GM21360 (cell line): ENCODE data around the gene GRIK1.
A peak's percentile ranks its signal among the peaks of the same experiment; 100 is the strongest.

Source experiments
- ATAC-seq: cut with Tn5 transposase; IDR thresholded peaks from one replicate; pipeline ENCODE4 v1.9.1; 2021; ENCODE audit warnings: mild to moderate bottlenecking, moderate library complexity; ENCODE audit not compliant: unreplicated experiment

Gene GRIK1

DNA sequence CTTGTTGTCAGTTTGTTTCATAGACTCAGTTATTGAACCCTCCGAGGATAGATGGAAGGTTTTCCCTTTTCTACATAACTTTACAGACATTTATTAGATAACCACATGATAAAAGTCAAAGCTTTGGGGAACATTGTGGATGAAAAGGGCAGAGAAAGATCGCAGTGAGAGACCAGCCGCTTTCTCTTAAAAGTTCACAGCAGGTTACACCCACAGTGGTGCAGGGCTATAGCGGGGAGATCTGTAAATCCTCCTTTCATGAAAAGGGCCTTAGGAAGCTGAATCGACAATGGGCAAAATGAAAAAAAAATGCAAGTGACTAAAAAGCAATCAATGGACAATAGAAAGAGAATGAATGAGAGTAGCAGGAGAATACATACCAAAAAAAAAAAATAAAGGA lies 218.6 kb downstream of the GRIK1 start:
- no peak for ATAC-seq

DNA sequence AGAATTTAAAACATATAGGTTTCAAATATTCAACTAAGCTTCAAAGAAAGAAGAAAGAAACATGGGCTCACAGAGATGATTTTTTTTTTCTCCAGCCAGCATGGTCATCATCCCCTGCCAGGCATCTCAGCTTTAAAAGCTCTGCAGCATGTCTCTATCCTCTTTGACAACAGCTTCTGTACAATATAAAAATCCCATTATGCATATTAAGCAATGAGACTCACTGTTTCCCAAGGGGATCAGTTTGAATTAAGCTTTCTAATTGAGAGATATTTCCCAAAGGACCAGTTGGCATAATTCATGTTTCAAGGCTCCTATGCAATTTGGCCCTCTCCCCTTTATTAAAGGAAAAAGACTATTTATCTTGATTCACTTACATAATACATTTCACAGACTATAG lies 220.3 kb downstream of the GRIK1 start:
- ATAC-seq: no peak

DNA sequence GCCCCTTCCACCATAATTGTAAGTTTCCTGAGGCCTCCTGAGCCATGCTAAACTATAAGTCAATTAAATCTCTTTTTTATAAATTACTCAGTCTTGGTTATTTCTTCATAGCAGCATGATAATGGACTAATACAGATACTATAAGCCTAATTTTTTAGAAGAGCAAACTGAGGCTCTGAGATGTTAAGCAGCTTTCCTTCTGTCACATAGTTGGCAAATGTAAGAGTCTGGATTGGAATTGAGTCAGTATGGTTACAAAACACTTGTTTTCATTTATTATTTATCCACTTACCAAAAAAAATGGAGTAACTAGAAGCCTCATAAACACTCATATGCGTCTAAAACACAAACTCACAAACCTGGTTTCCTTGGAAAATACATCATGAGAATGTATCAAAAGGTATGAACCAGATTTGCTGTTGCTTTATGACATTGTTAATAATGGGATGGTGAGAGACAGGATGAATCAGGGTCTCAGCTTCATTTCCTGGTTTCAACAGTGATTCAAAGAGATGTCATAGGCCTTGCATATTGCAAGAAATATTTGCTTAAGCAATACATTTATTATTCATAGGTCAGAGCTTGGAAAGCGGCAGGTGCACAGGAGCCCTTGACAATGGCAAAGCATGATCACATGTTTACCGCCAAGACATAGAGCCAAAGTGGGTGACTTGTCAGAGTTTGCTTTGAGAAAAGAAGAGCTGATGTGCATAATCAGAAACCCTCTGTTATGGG lies 221.5 kb downstream of the GRIK1 start:
- ATAC-seq: no peak

DNA sequence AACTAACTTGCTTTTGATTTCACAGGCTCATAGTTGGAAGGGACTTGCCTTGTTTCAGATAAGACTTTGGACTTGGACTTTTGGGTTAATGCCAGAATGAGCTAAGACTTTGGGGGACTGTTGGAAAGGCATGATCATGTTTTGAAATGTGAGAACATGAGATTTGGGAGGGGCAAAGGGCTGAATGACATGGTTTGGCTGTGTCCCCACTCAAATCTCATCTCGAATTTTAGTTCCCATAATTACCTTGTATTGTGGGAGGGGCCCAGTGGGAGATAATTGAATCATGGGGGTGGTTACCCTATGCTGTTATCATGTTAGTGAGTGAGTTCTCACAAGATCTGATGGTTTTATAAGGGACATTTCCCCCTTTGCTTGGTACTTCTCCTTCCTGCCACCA lies 222.1 kb downstream of the GRIK1 start:
- ATAC-seq: no peak

DNA sequence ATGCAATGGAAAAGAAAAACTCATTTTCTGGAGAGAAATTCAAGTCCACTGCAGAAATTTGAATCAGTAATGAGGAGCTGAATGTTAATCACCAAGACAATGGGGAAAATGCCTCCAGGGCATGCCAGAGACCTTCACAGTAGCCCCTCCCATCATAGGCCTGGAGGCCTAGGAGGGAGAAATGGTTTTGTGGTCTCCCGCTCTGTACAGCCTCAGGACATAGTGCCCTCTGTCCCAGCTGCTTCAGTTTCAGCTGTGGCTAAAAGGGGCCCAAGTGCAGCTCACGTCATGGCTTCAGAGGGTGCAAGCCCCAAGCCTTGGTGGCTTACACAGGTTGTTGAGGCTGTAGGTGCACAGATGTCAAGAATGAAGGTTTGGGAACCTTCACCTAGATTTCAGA lies 223.0 kb downstream of the GRIK1 start:
- ATAC-seq: no peak

DNA sequence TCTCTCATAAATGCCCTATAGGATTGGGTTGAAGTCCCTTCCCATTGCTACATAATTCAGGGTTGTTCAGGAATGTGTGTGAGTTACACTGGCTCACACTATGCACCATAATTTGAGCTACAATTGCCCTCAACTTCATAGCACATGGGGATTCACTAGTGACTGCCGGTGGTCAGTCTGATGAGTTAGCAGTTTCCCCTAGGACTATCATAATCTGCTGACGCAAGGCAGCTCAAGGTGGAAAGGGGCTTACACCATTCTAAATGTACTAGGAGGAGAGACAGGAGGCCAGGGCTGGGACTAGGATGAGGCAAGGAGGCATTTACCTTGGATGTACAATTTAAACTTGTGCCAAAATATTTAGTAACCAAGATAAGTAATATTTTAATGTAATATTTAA lies 224.7 kb downstream of the GRIK1 start:
- no peak for ATAC-seq

DNA sequence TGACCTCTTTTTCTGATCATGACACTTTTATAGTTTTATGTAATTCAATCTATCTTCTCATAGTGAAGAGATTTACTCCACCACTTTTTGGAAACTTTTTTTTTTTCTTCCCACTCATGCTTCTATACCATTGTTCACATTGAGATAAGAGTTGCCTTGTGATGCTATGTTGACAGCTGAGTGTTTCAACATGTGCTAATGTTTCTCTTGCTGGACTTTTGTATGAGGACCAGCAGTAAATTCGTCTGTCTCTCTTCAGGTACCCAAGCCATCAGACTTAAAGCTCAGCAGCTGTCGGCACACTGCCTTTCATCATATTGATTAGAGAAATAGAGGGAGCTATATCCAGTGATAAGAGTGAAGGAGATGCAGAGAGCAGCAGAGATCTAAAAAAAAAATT lies 227.0 kb downstream of the GRIK1 start:
- no peak for ATAC-seq

DNA sequence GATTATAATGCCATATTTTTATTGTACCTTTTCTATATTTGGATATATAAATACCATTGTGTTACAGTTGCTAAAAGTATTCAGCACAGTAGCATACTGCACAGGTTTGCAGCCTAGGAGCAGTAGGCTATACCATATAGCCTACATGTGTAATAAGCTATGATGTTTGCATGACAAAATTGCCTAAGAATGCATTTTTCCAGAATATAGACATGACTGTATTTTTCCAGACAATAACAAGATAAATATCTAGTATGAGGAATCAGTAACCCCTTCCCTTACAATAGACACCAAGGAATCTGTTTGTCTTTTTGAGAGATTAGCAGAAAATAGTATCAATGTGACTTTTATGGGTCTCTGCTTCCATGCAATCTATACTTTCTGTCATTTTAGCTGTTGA lies 228.6 kb downstream of the GRIK1 start:
- no peak for ATAC-seq

DNA sequence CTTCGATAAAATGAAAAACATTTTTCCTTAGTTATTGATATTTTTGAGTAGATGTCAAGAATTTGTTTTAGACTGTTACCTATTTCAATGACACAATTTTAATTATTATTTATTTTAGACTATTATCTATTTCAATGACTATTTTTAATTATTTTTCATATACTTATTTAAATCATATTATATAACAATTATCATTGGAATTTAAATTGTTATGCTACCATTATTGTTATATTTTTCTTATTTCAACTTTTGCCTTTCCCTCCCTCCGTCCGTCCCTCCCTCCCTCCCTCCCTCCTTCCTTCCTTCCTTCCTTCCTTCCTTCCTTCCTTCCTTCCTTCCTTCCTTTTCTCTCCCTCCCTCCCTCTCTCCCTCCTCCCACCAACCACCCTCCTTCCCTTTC lies 229.3 kb downstream of the GRIK1 start:
- ATAC-seq: no peak

DNA sequence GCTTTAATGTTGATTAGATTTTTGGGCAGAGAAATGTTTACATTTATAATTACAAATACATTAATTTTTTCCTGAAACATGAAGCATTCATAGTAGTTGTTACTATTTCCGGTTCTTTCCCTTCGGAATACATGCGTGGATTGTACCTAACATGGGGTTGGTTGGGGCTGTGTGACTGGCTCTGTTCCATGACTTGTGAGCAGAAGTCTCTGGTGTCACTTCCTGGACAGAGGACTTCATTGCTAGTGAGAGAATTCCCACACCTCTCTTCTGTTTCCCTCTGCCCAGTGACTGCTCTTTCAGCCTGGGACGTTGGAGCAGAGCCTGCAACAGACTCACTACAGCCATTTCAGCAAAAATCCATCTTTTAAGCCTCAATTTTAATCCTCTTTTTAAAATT lies 231.4 kb downstream of the GRIK1 start:
- ATAC-seq: no peak

DNA sequence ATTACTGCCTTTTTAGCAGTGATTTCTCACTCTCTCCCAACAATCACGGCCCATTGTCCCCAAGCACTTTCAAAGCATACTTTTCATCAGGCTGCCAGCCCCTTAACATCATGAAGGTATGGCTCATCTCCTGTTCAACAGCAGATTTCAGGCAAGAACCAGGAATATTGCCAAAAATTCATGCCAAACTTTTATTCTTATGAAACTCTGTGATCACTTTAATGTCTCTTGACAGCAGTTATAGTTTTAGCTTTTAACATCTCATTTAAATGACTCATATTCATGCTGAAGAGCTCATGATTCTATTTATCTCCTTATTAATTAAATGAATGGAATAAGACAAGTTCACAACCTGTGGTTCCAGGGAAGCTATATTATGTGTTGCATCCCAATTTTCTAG lies 235.1 kb downstream of the GRIK1 start:
- no peak for ATAC-seq

DNA sequence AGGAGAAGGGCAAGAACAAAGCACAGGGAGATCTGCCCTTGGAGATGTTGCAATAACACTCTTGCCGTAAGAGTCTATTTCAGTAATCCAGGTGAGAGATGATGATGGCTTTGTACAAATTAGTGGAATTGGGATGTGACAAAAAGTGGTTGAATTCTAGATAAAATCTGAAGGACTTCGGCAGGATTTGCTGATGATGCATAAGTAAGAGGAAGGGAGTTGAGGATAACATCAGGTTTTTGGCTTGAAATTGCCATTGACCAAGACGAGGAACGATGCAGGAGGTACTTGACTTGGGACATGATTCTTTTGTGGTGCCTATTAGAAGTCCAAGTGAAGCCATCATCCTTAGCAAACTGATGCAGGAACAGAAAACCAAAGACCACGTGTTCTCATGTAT lies 238.1 kb downstream of the GRIK1 start:
- ATAC-seq: no peak

DNA sequence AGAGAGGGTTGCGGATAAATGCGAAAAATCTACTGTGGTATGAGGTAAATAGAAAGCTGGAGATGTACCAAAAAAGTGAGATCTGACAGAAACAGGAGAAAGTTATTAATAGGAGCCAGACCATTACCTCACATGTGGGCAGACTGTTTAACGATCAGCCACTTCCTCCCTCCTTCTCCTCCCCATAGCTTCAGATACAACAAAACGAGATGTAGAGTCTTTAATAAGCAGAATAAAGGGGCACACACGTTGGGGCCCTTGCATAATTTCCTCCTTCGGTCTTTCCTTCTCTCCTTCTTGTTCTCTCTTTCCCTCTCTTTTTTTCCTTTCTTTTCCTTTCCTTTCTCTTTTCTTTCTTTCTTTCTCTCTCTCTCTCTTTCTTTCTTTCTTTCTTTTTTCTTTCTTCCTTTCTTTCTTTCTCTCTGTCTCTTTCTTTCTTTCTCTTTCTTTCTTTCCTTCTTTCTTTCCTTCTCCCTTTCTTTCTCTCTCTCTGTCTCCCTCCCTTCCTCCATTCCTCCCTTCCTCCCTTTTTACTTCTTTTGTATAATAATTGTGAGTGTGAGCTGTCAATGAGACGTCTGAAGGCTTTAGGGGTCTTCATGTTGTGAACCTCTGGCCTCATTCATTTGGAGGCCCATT lies 242.1 kb downstream of the GRIK1 start:
- peak; percentile 92 for ATAC-seq

DNA sequence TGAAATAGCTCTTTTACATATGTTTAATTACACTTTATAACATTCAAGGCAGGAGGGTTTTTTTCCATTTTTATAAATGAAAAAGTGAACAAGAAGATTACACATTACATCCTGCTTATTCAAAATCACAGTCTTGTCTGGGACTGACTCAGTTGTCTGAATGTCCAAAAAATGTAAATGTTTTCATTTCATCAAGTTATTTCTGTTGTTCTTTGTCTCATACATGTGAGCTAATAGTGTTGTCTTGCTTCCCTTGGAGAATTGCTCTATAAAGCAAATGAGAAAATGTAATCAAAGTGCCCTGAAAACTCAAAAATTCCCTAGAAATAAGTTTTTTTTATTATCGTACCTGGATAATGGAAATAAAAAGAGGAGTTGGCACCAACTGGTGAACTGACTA lies 242.9 kb downstream of the GRIK1 start:
- ATAC-seq: no peak

DNA sequence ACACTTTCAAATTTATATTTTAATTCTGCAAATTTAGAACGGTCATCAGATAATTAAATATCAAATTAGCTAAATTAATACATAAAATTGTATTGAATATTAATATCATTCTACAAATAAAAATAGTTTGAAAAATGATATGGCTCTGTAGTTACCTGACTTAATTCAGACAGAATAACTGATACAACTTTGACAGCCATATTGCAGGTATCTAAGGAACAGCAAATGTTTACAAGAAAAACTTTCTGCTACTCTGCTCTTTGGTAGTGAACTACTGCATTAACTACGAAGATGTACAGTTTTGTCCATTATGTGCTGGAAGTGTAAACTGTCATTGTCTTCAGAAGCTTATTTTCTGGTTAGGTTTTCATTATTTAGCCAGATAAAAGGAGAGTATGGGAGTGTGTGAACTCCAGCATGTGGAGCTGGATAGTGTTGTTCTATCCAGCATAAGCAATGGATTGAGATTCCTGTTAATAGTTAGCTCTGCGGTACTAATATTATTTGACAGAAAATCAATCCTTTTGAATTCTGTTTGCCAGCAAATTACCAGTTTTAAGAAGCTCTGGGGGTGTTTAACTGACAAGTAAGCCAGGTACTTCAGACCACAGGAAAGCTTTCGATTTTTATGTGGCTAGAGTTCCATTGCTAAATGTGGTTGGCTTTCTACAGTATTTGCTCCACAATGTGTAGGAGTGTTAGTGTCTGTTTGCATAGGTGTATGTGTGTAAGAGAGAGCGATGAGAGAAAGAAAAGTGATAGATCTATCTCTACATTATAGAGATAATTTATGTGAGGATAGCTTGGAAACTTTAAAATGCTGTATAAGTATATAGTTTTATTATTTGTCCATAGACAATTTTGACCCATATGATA lies 247.9 kb downstream of the GRIK1 start:
- no peak for ATAC-seq

DNA sequence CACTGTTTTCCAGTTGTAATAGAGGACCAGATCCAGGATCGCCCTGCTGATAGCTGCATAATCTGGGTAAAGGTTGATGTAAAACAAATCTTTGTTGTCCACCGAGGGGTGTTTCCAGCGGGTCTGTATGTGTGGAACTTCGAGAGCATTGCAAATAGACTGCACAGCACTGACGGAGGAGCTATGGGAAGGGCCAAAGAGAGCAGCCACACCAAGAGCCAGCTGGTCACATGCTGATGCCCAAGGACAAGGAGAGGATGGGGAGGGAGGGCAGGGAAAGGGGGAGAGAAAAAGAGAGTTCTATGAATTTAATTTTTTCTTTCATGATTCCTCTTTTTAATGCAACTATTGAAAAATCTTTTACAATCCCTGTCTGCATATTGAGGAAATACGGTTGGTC lies 250.0 kb downstream of the GRIK1 start:
- no peak for ATAC-seq

DNA sequence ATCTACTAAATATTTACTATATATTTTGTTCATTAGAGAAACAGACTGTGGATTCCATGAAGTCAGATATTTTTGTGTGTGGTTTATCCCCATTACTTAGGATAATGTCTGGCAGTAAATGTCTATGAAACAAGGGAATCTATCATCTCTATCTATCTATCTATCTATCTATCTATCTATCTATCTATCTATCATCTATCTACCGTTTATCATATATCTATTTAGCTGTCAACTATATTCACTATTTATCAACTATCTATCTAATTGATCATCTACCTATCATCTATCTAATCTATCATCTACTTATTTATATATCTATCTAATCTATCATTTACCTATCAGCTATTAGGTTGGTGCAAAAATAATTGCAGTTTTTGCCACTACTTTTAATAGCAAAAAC lies 255.7 kb downstream of the GRIK1 start:
- no peak for ATAC-seq

DNA sequence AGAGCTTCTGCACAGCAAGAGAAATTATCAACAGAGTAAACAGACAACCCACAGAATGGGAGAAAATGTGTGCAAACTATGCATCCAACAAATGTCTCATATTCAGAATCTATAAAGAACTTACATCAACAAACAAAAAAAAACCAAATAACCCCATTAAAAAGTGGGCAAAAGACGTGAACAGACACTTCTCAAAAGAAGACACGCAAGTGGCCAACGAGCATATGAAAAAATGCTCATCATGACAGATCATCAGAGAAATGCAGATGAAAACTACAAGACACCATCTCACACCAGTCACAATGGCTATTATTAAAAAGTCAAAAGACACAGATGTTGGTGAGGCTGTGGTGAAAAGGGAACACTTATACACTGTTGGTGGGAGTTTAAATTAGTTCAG lies 257.0 kb downstream of the GRIK1 start:
- ATAC-seq: no peak

DNA sequence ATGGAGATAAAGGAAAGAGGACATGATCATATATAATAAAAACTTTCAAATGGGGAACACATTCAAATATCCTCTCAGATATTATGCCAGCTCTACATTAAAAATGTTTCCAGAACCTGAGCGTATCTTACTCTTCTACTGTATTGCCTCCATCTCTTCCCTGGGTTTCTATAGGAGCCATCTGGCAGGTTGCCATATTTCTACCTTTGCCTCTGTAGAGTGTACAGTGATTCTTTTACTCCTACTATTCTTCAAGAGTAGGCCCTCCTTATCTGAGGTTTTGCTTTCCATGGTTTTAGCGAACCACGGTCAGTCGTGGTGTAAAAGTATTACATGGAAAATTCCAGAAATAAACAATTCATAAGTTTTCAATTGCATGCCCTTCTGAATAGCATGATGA lies 259.5 kb downstream of the GRIK1 start:
- no peak for ATAC-seq

DNA sequence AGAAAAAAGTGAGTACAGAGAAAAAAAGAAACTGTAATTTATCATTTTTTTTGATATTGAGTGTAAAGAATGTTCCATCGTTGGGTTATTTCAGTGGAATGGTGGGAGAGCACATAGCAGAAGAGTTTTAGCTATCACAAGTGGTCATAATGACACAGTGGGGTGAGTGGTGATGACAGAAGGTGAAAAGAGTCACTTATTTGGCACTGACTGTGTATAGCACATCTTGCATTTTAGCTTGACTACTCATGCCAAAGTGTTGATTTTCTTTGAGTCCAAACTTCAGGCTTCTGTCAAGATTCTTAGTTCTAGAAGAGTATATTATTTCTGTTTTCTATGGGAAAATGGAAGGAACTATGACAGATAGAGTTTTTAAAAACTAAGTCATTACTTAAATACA lies 261.2 kb downstream of the GRIK1 start:
- ATAC-seq: no peak

DNA sequence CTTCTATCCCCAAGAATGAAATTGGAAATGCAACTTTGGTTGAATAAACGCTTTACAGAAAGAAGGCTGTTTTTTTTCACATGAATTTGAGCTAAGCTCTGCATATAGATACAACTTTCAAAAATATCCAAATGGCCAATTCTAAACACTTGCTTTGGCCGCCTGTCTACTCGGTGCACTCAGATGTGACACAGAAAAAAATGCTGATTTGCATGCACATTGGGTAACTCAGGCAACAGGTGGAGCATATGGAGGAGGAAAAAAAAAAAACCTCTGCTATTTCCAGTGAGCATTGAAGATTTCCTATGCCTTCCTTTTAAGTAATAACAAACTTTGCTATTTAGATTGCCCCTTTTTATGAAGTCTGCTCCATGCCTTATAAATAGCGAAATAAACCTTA lies 262.5 kb downstream of the GRIK1 start:
- peak; percentile 73 for ATAC-seq

DNA sequence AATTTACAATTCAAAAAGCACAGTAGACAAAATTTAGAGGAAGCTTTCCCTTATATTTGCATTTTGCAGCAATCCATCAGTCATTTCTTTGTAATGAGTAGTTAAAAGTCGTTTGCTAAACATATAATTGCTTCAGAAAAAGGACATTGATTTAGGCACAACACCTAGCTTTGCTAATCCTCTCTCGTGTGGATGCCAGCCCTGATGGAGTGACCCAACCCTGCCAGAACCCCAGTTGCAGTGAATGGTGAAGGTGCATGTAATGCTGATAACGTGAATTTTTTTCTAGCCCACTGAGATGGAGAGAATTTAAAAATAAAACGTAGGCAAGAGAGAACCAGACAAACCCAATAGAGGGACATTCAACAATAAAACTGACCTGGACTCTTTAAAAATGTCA lies 263.4 kb downstream of the GRIK1 start:
- no peak for ATAC-seq
